ENCODE measurements around the gene TDRD7.

GRCh38 chr9:97504381-97505216 lies 92.7 kb downstream of the TDRD7 start:
- TF ChIP-seq CTCF (optimal IDR thresholded peaks at IDR 0.05 in 1 of 3, IDR thresholded peaks at IDR 0.05 in 1 of 3, conservative IDR thresholded peaks at IDR 0.05 in 1 of 3; ENCODE audit: extremely low read depth in 1 of 3, insufficient read depth in 2 of 3, low read length in 3 of 3): no peak
- TF ChIP-seq EZH2 (IDR thresholded peaks at IDR 0.05; ENCODE audit: low read length): no peak

Measured in keratinocyte (primary cell).